ENCODE measurements around the gene ROBO3. TPM values are rescaled to one million over a fixed set of nuclear protein-coding genes. Genes with fewer than 3 reads are reported as not detected.

ROBO3 gene
- total RNA-seq, 4 donors from 2014 or later: 7.1 to 21.8 (median 11.1) TPM

DNA sequence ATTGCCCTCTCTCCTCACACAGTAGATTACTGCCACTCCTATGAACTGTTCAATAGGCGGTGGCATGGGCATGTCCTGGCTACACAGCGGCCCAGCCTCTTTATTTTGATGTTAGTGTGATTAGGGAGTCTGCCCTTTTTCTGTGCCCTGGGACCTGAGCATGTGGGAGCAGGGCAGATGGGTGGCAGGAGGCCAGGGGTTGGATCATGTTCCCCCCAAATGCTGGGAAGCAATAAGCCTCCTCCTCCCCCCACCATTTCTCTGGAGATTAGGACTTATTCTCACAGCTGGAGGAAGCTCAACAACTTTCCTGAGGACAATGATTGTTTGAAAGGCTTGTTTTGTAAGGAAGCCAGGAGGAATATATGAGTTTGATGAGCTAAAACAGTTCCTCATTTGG lies 54.7 kb downstream of the ROBO3 start:
- Histone ChIP-seq H3K27ac (no peak overlapping the region), H3K4me1 (peaks cover 0 to 7% of the 10 kb centered on the region in 2 donors), H3K36me3 (no peaks in the 10 kb centered on the region), H3K27me3 (no peaks in the 10 kb centered on the region), H3K9me3 (no peaks in the 10 kb centered on the region), H3K4me3 (no peak overlapping the region)
- DNase-seq: no peak
- intact Hi-C loops (cut with DNase I; ENCODE audit: low total_unique reads): no loop called here
- TF ChIP-seq, protein P1, sequence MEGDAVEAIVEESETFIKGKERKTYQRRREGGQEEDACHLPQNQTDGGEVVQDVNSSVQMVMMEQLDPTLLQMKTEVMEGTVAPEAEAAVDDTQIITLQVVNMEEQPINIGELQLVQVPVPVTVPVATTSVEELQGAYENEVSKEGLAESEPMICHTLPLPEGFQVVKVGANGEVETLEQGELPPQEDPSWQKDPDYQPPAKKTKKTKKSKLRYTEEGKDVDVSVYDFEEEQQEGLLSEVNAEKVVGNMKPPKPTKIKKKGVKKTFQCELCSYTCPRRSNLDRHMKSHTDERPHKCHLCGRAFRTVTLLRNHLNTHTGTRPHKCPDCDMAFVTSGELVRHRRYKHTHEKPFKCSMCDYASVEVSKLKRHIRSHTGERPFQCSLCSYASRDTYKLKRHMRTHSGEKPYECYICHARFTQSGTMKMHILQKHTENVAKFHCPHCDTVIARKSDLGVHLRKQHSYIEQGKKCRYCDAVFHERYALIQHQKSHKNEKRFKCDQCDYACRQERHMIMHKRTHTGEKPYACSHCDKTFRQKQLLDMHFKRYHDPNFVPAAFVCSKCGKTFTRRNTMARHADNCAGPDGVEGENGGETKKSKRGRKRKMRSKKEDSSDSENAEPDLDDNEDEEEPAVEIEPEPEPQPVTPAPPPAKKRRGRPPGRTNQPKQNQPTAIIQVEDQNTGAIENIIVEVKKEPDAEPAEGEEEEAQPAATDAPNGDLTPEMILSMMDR (IDR thresholded peaks at IDR 0.05): no peak
- TF ChIP-seq POLR2A (IDR thresholded peaks at IDR 0.05): no peak

DNA sequence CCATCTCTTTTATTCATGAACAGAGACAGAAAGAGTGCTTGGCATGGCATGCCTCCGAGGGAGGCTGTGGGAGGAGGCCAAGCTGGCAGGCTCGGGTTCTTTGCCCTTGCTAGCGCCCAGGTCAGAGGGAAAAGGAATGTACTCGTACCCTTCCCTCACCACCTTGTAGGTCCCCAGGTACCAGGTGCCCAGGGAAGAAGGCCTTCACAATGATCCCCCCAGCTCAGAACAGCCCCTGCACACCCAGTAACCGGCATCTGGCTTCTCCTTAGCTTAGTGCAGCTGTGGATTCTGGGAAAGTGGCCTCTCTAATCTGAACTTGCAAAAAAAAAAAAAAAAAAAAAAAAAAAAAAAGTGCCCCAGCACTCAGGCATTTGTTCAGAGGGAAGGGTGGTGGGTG lies 55.1 kb downstream of the ROBO3 start:
- Histone ChIP-seq H3K4me1 (peaks cover 0 to 7% of the 10 kb centered on the region in 2 donors), H3K4me3 (no peak overlapping the region), H3K9me3 (no peaks in the 10 kb centered on the region), H3K27ac (no peak overlapping the region), H3K27me3 (no peaks in the 10 kb centered on the region), H3K36me3 (no peaks in the 10 kb centered on the region)
- no peak for TF ChIP-seq POLR2A (IDR thresholded peaks at IDR 0.05)
- TF ChIP-seq, protein P1 (IDR thresholded peaks at IDR 0.05): no peak
- intact Hi-C loops (cut with DNase I; ENCODE audit: low total_unique reads): no loop called here
- no peak for DNase-seq

DNA sequence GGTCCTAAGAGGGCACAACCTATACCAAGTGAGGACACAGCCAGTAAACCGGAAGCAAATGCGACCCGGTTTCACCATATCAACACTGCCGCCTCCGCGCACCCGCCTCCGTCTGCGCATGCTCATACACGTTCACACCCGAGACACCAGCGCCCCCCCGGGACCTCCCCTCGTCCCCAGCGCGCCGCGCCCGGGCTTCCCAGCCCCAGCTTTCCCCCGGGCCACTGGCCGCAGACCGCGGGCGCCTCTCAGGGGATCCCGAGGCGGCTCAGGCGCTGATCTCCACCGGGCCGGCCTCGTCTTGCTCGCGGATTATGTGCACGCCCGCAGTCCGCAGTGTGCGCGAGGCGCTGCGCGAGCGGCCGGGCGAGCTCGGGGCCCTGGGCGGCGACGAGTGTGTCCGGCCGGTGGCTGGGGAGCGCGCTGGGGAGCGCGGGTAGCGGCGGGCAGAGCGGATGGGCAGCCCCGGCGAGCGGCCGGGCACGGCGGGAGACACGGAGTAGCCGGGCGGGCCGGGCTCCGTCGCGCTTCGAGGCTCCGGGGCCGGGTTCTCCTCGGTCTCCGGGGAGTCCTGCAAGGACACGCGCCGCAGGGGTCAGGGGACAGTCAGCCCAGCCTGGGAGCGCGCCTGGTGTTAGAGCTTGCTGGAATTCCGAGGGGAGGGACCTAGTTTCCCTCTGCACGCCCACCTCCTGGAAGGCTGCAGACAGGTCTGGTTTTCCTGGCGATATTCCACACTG lies 55.8 kb downstream of the ROBO3 start:
- H3K36me3 ChIP-seq: no peaks in the 10 kb centered on the region
- H3K27me3 ChIP-seq: no peaks in the 10 kb centered on the region
- peaks cover 0 to 7% of the 10 kb centered on the region in 2 donors for H3K4me1 ChIP-seq
- TF ChIP-seq, protein P1 (IDR thresholded peaks at IDR 0.05): no peak
- TF ChIP-seq POLR2A (IDR thresholded peaks at IDR 0.05): no peak
- no peaks in the 10 kb centered on the region for H3K9me3 ChIP-seq
- peak overlapping the region; percentile 12 to 39 for H3K27ac ChIP-seq
- DNase-seq: peak; percentile 53 to 54
- intact Hi-C loops (cut with DNase I; ENCODE audit: low total_unique reads): no loop called here
- peak overlapping the region; percentile 13 to 39 for H3K4me3 ChIP-seq

DNA sequence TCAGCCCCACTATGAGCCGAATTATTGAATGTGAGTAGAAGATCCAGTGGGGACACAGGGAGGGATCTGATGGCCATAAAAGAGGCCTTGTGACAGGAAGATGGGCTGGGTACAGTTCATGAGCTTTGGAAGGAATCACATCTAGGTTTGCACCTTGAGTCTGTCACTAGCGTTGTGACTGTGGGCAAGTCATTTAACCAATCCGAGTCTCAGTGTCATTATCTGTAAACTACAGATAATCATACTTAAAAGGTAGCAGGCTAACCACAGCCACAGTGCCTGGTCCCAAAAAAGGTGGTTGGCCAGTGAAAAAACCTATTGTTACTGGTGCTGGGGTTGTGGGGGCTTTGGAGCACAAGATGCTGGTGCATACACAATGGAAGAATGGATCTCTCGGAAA lies 57.6 kb downstream of the ROBO3 start:
- H3K27me3 ChIP-seq: no peaks in the 10 kb centered on the region
- H3K4me3 ChIP-seq: no peak overlapping the region
- no peak for DNase-seq
- H3K36me3 ChIP-seq: no peaks in the 10 kb centered on the region
- intact Hi-C loops (cut with DNase I; ENCODE audit: low total_unique reads): no loop called here
- no peak overlapping the region for H3K27ac ChIP-seq
- no peaks in the 10 kb centered on the region for H3K9me3 ChIP-seq
- TF ChIP-seq, protein P1 (IDR thresholded peaks at IDR 0.05): no peak
- peaks cover 0 to 7% of the 10 kb centered on the region in 2 donors for H3K4me1 ChIP-seq

DNA sequence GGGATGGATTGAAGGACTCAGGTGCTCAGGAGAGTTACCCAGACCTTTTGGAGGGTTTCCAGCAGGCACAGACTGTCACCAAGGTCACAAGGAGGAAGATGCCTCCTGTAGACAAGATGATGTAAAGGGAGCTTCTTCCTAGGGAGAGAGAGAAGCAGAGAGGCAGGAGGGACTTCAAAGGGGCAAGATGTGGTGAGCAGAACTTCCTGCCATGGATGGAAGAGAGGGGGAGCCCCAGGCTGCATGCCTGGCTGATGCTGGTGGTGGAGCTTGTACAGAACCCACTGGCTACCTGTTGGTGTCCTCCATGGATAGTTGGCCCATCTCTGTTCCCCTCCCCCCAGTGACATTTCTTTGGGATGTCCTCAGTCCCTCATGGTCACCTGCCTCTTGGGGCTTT lies 58.1 kb downstream of the ROBO3 start:
- Histone ChIP-seq H3K36me3 (no peaks in the 10 kb centered on the region), H3K4me3 (no peak overlapping the region), H3K4me1 (peaks cover 0 to 7% of the 10 kb centered on the region in 2 donors), H3K9me3 (no peaks in the 10 kb centered on the region), H3K27me3 (no peaks in the 10 kb centered on the region), H3K27ac (no peak overlapping the region)
- intact Hi-C loops (cut with DNase I; ENCODE audit: low total_unique reads): no loop called here
- TF ChIP-seq, protein P1 (IDR thresholded peaks at IDR 0.05): no peak
- no peak for TF ChIP-seq POLR2A (IDR thresholded peaks at IDR 0.05)
- DNase-seq: no peak

All from uterus (tissue), 4 donors.